Measurements from ENCODE around the gene STRIP1. TPM values are rescaled to one million over a fixed set of nuclear protein-coding genes. Genes with fewer than 3 reads are reported as not detected.

Gene STRIP1
- total and polyA plus RNA-seq, 2 donors (not counting 3 experiments of a cell fraction or from before 2014, with no cell fraction given), result 26.2 to 42.1 TPM

DNA sequence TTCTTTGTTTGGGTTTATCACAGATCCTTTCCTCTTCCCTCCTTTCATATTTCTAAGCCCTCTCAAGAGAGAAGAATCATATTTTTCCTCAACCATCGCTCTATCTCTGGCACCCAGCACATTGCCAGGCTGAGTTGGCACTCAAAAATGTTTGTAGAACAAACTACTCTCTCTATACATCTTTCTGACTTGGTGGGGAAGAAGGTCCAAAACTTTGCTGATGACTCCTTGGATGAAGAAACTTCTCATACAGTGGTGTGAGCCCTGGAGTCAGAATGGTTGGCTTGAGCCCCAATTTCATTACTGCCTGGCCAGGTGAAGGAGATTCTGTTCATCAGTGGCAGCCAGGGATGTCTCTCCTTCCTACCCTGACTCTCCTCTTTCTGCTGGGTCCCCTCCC, 24.2 kb downstream of the STRIP1 start:
- Histone ChIP-seq H2AFZ (ENCODE audit: low read depth, low read length) (no peak overlapping the region), H3K9me3 (replicated peaks; ENCODE audit: control insufficient read depth, insufficient read depth, low read length) (no peaks in the 10 kb centered on the region), H4K20me1 (replicated peaks; ENCODE audit: control insufficient read depth, extremely low read depth, insufficient read depth, low read length) (no peaks in the 10 kb centered on the region), H3K27me3 (ENCODE audit: control insufficient read depth in 2 of 2, insufficient read depth in 2 of 2, low read length in 2 of 2) (no peaks in the 10 kb centered on the region), H3K36me3 (ENCODE audit: control insufficient read depth in 2 of 2, extremely low read depth in 1 of 2, insufficient read depth in 2 of 2, low read length in 2 of 2) (peaks cover 16 to 39% of the 10 kb centered on the region in 2 experiments), H3K79me2 (ENCODE audit: control insufficient read depth, insufficient read depth, low read length) (no peaks in the 10 kb centered on the region), H3K4me1 (ENCODE audit: control insufficient read depth, extremely low read depth, insufficient read depth, low read length) (no peaks in the 10 kb centered on the region), H3K9me1 (replicated peaks; ENCODE audit: control insufficient read depth, extremely low read depth, insufficient read depth, low read length) (no peaks in the 10 kb centered on the region), H3K9ac (replicated peaks; ENCODE audit: extremely low read depth, insufficient read depth, low read length) (no peak overlapping the region), H3K4me3 (replicated peaks in 1 of 3; ENCODE audit: insufficient read depth in 1 of 3, low read depth in 1 of 3, low read length in 3 of 3) (no peak overlapping the region), H3K27ac (ENCODE audit: insufficient read depth, low read depth, low read length) (no peak overlapping the region), H3K4me2 (ENCODE audit: insufficient read depth, low read length) (no peak overlapping the region)
- no TSS peak for BruUV-seq (replicated peaks)
- intact Hi-C loops (cut with micrococcal nuclease), result no loop called here
- TF ChIP-seq JUN (IDR thresholded peaks at IDR 0.05; ENCODE audit: borderline replicate concordance, insufficient read depth, insufficient read length, low read depth), result no peak
- no peak for TF ChIP-seq CTCF (IDR thresholded peaks at IDR 0.05; ENCODE audit: extremely low read depth in 1 of 2, insufficient read depth in 1 of 2, low read depth in 1 of 2, low read length in 2 of 2)
- TF ChIP-seq MYC (IDR thresholded peaks at IDR 0.05; ENCODE audit: low read depth, low read length), result no peak
- CTCF ChIA-PET, result interaction anchor here (1.5 to 3.9 kb wide), 3 partner anchors 29 to 32 kb away, joined by 4 to 17 read pairs (median 16); no protein-coding TSS in a partner anchor
- dilution Hi-C loops (cut with MboI; ENCODE audit: extremely low pct_ligation_motif_present, low sequenced_read_pairs), result no loop called here
- FAIRE-seq, result no peak
- no peak for DNase-seq (ENCODE audit: low read depth, low spot score)
- POLR2A ChIA-PET, result no interaction called here

DNA sequence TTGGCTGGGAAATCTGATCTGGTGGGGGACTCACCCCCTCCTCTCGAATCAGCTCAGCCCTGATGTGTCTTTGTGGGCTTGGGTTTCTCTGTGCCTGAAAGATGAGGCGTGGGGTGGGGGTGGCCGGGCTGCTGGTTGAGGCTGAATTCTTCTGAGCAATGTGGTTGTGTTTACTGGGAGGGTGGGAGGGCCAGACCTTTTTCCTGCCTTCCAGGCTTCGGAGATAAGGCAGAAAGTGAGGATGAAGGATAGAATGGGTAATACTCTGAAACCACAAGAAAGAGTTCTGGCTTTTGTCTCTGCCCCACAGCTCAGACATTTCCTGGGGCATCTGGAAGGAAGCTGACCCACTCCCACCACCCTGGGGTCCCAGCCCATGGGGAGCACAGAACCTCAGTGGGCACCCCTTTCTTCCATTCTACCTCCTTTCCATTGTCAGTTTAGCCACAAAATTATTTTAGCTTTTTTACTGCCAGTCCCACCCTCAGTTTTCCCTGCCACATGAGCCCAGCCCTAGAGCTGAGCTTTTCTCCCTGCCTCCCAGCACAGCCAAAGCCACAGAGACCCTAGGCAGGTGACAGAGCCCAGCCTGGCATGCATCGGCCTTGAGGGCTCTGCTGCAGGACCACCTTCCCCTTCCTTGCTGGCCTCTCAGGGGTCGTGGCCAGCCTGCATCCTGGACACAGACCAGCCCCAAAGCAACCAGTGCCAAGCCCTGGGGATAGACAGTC, 24.9 kb downstream of the STRIP1 start:
- no peaks in the 10 kb centered on the region for H4K20me1 ChIP-seq (replicated peaks; ENCODE audit: control insufficient read depth, extremely low read depth, insufficient read depth, low read length)
- ChIA-PET POLR2A (interaction anchor here (0.7 kb wide), 1 partner anchor 18 kb away, joined by 3 read pairs; no protein-coding TSS in a partner anchor), CTCF (interaction anchor here (0.9 to 3.9 kb wide), 12 partner anchors 9 to 283 kb away, joined by 3 to 20 read pairs (median 8); partner anchors contain the start of gene STRIP1)
- FAIRE-seq (no peak), DNase-seq (ENCODE audit: low read depth, low spot score) (no peak)
- no peaks in the 10 kb centered on the region for H3K27me3 ChIP-seq (ENCODE audit: control insufficient read depth in 2 of 2, insufficient read depth in 2 of 2, low read length in 2 of 2)
- H3K9me1 ChIP-seq (replicated peaks; ENCODE audit: control insufficient read depth, extremely low read depth, insufficient read depth, low read length), result no peaks in the 10 kb centered on the region
- H3K4me2 ChIP-seq (ENCODE audit: insufficient read depth, low read length), result no peak overlapping the region
- no peak overlapping the region for H2AFZ ChIP-seq (ENCODE audit: low read depth, low read length)
- H3K4me1 ChIP-seq (ENCODE audit: control insufficient read depth, extremely low read depth, insufficient read depth, low read length), result no peaks in the 10 kb centered on the region
- H3K9me3 ChIP-seq (replicated peaks; ENCODE audit: control insufficient read depth, insufficient read depth, low read length), result no peaks in the 10 kb centered on the region
- no peaks in the 10 kb centered on the region for H3K79me2 ChIP-seq (ENCODE audit: control insufficient read depth, insufficient read depth, low read length)
- dilution Hi-C loops (cut with MboI; ENCODE audit: extremely low pct_ligation_motif_present, low sequenced_read_pairs), result no loop called here
- no TSS peak for BruUV-seq (replicated peaks)
- no peak for TF ChIP-seq MAX (IDR thresholded peaks at IDR 0.05; ENCODE audit: insufficient read depth, insufficient read length)
- no peak for TF ChIP-seq GATA2 (IDR thresholded peaks at IDR 0.05; ENCODE audit: insufficient read depth, insufficient read length, low read depth, low read length)
- TF ChIP-seq POLR2AphosphoS5 (IDR thresholded peaks at IDR 0.05; ENCODE audit: insufficient read depth, low read depth, low read length), result no peak
- TF ChIP-seq CTCF (IDR thresholded peaks at IDR 0.05; ENCODE audit: extremely low read depth in 1 of 2, insufficient read depth in 1 of 2, low read depth in 1 of 2, low read length in 2 of 2), result no peak
- no peak for TF ChIP-seq FOS (IDR thresholded peaks at IDR 0.05; ENCODE audit: borderline replicate concordance, insufficient read depth, low read length)
- no peak for TF ChIP-seq POLR2A (IDR thresholded peaks at IDR 0.05; ENCODE audit: low read depth, low read length)
- TF ChIP-seq EZH2 (IDR thresholded peaks at IDR 0.05; ENCODE audit: borderline replicate concordance, low read depth, low read length, severe bottlenecking), result no peak
- TF ChIP-seq MYC (IDR thresholded peaks at IDR 0.05; ENCODE audit: low read depth, low read length), result no peak
- no peak for TF ChIP-seq JUN (IDR thresholded peaks at IDR 0.05; ENCODE audit: borderline replicate concordance, insufficient read depth, insufficient read length, low read depth)
- no peak overlapping the region for H3K27ac ChIP-seq (ENCODE audit: insufficient read depth, low read depth, low read length)
- H3K36me3 ChIP-seq (ENCODE audit: control insufficient read depth in 2 of 2, extremely low read depth in 1 of 2, insufficient read depth in 2 of 2, low read length in 2 of 2), result peaks cover 15 to 34% of the 10 kb centered on the region in 2 experiments
- no peak overlapping the region for H3K9ac ChIP-seq (replicated peaks; ENCODE audit: extremely low read depth, insufficient read depth, low read length)
- intact Hi-C loops (cut with micrococcal nuclease), result no loop called here
- H3K4me3 ChIP-seq (replicated peaks in 1 of 3; ENCODE audit: insufficient read depth in 1 of 3, low read depth in 1 of 3, low read length in 3 of 3), result no peak overlapping the region

Measured in endothelial cell of umbilical vein (primary cell).